Right cardiac atrium (tissue), 5 donors: ENCODE results near the gene SLC4A1. TPM values are rescaled to one million over a fixed set of nuclear protein-coding genes. Genes with fewer than 3 reads are reported as not detected.

ENCODE experiments used
- ATAC-seq, 2 donors: fragments of 200-7000 bp; cut with Tn5 transposase; one replicate each; pipeline versions ENCODE4 v1.8.0 to v1.9.1; 2020; ENCODE audit warnings: moderate library complexity in 2 of 2, mild to moderate bottlenecking in 1 of 2
- DNase-seq, 3 donors: peaks; one replicate each; pipeline ENCODE4 v3.0.0-alpha.2; 2020
- H3K27ac ChIP-seq: one replicate; pipeline ENCODE4 v1.5.1; 2013; ENCODE audit warnings: mild to moderate bottlenecking, low read length, control low read depth, moderate library complexity
- H3K27me3 ChIP-seq: one replicate; pipeline ENCODE4 v1.6.1; 2013; ENCODE audit not compliant: control insufficient read depth, insufficient read depth
- H3K4me1 ChIP-seq: one replicate; pipeline ENCODE4 v1.6.1; 2013; ENCODE audit warnings: low read length; ENCODE audit not compliant: control insufficient read depth, insufficient read depth
- H3K4me3 ChIP-seq: one replicate; pipeline ENCODE4 v1.5.1; 2013; ENCODE audit warnings: low read length, control low read depth
- H3K9me3 ChIP-seq: one replicate; pipeline ENCODE4 v1.6.1; 2013; ENCODE audit warnings: low read length; ENCODE audit not compliant: control insufficient read depth
- WGBS: extraction: QIAGEN DNeasy Blood & Tissue Kit; methylation state at CpG from one replicate; pipeline ENCODE4 v1.1.7; 2013; 5-methylcytosine and 5-hydroxymethylcytosine counted together
- intact Hi-C, 4 donors: fragments of 100-400 bp; cut with DNase I; formaldehyde crosslinking; loops; one replicate each; pipeline versions ENCODE4 v1.11.0 to v1.14.0; 2022 to 2023
- polyA plus RNA-seq: library from polyadenylated mRNA; stranded (reverse); fragments of 200-250 nt; gene quantifications from one replicate; pipeline ENCODE4 v1.2.3, GENCODE V29; 2013
- total RNA-seq, 4 donors: library from RNA; stranded (reverse); fragmentation: NEBNext Ultra II Directional; extraction: Animal tissue kit (Norgen Biotek cat#: 25700); gene quantifications; one replicate each; pipeline ENCODE4 v1.2.1, GENCODE V29; 2021
- donor health status: healthy with polysubstance abuse.
- donor health status: DM: no; HTN: yes; CAD: no.
- donor health status: DM: no; HTN: no; CAD: no.
- donor health status: DM: no; HTN: yes; CAD: no; lungs with severe emphysema.
- donor health status: DM: yes; HTN: yes; CAD: no.

The SLC4A1 gene
- total and polyA plus RNA-seq, 5 donors, result 0.16 to 0.72 (median 0.38) TPM; not detected in 1

DNA sequence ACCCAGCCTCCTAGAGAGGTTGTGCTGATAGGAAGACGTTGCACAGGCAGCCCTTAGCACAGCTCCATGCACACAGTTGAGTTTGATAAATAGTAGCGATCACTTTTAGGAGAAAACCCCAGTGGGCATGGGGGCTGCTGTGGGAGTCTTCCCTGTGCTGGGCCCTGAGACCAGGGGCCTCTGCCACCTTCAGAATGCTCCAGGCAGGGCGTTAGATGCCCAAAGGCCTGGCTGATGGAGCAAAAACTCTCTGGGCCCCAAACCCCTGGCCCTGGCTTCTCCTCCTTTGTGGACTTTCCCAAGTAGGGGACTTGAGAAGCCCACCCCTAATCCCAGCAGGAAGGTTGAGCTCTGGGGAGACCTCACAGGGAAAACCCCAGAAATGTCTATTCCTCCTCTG is 14.3 kb upstream of the SLC4A1 start:
- Histone ChIP-seq H3K4me3 (no peak overlapping the region), H3K4me1 (peaks cover 2% of the 10 kb centered on the region), H3K27ac (no peak overlapping the region), H3K27me3 (no peaks in the 10 kb centered on the region), H3K9me3 (no peaks in the 10 kb centered on the region)
- intact Hi-C loops, result no loop called here
- DNase-seq (no peak), ATAC-seq (no peak)
- 70% methylated on average over 3 of the region's 3 CpGs for WGBS

DNA sequence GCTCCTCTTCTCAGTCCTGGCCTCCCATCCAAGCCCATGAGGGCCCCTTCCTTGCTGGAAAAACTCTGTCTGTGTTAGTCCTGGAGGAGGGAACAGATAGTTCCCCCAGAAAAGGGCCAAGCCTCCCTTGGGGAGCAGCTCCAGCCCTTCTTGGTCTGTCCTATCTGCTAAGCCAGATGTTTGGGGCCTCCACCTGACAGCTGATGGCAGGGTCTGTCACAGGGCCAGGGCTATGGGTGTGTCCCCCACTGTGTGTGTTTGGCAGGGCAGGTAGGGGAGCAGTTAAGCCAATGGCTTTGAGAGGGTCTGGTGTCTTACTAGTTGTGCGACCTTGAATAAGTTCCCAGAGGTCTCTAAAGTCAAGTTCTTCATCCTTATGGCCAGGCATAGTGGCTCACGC is 13.6 kb upstream of the SLC4A1 start:
- Histone ChIP-seq H3K27me3 (no peaks in the 10 kb centered on the region), H3K4me3 (no peak overlapping the region), H3K4me1 (peaks cover 2% of the 10 kb centered on the region), H3K27ac (no peak overlapping the region), H3K9me3 (no peaks in the 10 kb centered on the region)
- WGBS, result 90% methylated on average over 2 of the region's 2 CpGs
- ATAC-seq (no peak), DNase-seq (no peak)
- intact Hi-C loops, result no loop called here

DNA sequence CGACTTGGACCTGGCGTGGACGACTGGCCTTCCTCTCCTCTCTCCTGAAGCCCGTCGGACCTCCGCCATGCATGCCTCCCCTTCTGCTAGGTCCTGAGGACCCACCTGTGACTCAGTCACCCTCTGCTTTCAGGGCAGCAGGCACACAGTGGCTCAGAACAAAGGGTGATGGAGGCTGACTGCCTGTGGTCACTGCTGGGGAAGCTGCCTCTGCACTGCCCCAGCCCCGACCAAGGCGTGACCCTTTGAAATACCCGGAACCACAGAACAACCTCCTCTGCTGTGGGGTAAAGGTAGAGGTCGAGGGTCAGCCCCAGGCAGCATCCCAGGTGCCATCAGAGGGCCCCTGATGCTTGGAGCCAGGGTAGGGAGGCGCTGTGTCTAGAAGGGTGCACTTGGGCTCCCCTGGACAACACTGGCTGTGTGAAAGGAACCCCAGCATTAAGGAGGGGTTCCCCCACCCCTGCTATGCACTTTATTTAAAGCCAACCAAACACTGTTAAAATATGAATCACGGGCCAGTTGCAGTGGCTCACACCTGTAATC is 12.5 kb upstream of the SLC4A1 start:
- peak in 1 of 3 donors; percentile 35 for DNase-seq
- WGBS, result 78% methylated on average over 12 of the region's 12 CpGs
- H3K27ac ChIP-seq, result no peak overlapping the region

DNA sequence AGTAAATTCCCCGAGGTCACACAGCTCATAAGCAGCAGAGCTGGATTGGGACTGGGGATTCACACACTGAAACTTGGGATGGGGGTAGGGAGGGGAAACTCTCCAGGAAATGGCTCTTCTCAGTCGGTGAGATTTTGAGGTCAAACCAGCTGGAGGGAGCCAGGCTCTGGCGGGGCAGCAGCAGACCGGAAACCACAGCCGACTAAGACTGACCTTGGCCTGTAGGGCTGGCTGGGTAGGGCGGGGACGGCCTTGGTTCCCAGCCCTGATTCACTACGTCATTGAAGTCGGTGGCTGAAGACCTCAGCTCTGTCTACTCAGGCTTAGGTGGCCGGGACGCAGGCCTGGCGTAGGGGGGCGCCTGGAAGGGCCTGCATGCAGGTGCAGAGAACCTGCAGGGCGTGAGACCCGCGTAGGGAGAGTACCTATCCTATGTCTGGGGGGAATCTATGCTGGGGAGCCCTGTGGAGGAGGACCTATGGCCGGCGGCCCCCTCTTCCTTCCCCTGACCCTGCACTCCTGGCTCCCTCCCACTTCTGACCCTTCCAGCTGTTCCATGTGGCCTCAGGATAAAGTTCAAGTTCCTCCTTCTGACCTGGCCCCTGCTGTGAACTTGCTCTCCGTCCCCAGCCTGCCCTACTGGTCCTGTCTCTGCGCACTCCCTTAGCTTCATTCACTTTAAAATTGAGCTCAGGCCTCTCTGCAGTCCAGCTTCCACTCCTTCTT is 11.9 kb upstream of the SLC4A1 start:
- DNase-seq, result peak; percentile 86 to 92 (median 91)
- Histone ChIP-seq H3K27me3 (no peaks in the 10 kb centered on the region), H3K9me3 (no peaks in the 10 kb centered on the region), H3K27ac (peak overlapping the region; percentile 31), H3K4me1 (peaks cover 2% of the 10 kb centered on the region), H3K4me3 (no peak overlapping the region)
- peak; percentile 96 to 99 for ATAC-seq
- intact Hi-C loops, result no loop called here
- 31% methylated on average over 20 of the region's 20 CpGs for WGBS

More for the DNA sequence above, 12.5 kb upstream of the SLC4A1 start:
- no peaks in the 10 kb centered on the region for H3K27me3 ChIP-seq
- no peaks in the 10 kb centered on the region for H3K9me3 ChIP-seq
- intact Hi-C loops, result no loop called here
- ATAC-seq, result peak; percentile 7 to 11
- H3K4me1 ChIP-seq, result peaks cover 2% of the 10 kb centered on the region
- no peak overlapping the region for H3K4me3 ChIP-seq

DNA sequence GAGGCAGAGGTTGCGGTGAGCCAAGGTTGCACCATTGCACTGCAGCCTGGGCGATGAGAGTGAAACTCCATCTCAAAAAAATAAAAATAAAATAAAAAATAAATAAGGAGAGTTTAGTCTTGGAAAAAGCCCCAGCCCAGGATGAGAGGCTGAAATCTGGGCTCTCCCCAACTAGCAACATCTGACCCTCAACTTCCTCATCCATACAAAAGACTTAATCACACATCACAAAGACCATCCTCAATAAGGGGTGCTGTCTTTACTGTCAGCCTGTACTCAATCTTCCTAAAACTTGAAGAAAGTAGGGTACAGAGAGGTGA is 11.4 kb upstream of the SLC4A1 start:
- no peak overlapping the region for H3K4me3 ChIP-seq
- no peak for ATAC-seq
- peaks cover 2% of the 10 kb centered on the region for H3K4me1 ChIP-seq
- intact Hi-C loops, result no loop called here
- H3K27me3 ChIP-seq, result no peaks in the 10 kb centered on the region
- WGBS, result 85% methylated on average over 2 of the region's 2 CpGs
- peak overlapping the region; percentile 31 for H3K27ac ChIP-seq
- no peak for DNase-seq
- H3K9me3 ChIP-seq, result no peaks in the 10 kb centered on the region

DNA sequence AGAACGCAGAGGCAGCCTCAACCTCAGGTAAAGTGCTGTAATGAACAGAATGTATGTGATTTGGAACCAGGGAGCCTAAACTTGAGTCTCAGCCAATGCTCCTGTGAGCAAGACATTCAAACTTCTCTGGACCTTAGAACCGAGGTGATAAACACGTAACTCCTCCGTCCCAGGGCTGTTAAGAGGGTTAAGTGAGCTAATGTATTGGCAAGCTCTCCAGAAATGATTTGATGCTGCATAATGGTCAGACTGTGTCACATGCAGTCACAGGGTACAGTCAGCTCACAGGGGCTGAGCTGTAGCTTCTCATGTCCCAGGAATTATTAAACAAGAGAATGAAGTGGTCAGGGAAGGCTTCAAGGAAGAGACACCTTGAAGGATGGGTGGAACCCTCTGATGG is 10.0 kb upstream of the SLC4A1 start:
- DNase-seq (no peak), ATAC-seq (no peak)
- peaks cover 2% of the 10 kb centered on the region for H3K4me1 ChIP-seq
- no peaks in the 10 kb centered on the region for H3K9me3 ChIP-seq
- H3K27me3 ChIP-seq, result no peaks in the 10 kb centered on the region
- no peak overlapping the region for H3K27ac ChIP-seq
- no peak overlapping the region for H3K4me3 ChIP-seq
- intact Hi-C loops, result no loop called here
- 73% methylated on average over 4 of the region's 4 CpGs for WGBS

DNA sequence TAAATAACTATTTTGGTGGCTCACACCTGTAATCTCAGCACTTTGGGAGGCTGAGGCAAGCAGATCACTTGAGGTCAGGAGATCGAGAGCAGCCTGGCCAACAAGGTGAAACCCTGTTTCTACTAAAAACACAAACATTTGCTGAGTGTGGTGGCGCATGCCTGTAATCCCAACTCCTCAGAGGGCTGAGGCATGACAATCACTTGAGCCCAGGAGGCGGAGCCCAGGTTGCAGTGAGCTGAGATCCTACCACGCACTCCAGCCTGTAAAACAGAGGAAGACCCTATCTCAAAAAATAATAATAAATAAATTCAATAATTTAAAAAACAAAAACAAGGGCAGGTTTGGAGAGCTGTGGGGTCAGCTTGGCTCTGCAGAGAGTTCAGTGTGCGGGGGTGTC is 5.7 kb upstream of the SLC4A1 start:
- H3K4me1 ChIP-seq, result no peaks in the 10 kb centered on the region
- H3K4me3 ChIP-seq, result no peak overlapping the region
- no peak overlapping the region for H3K27ac ChIP-seq
- H3K27me3 ChIP-seq, result no peaks in the 10 kb centered on the region
- intact Hi-C loops, result no loop called here
- WGBS, result 87% methylated on average over 5 of the region's 5 CpGs
- DNase-seq (peak in 1 of 3 donors; percentile 21), ATAC-seq (no peak)
- no peaks in the 10 kb centered on the region for H3K9me3 ChIP-seq

DNA sequence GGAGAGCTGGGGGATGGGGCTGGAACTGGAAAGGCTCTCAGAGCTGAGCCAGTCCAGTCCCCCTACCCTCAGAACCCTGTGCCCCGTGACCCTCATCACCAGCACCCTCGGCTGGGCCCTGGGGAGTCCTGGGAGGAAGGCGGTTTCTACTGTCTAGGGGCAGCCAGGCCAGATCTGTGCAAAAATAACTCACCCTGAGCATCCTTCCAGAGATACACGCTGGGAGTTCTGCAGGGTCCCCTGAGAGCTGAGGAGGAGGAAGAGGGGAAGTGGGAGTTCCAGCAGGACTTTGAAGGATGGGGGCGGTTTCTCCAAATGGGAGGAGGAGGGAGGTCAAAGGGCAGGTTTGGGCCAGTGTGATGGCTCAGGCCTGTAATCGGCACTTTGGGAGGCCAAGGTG is 5.0 kb upstream of the SLC4A1 start:
- Histone ChIP-seq H3K4me1 (no peaks in the 10 kb centered on the region), H3K27me3 (no peaks in the 10 kb centered on the region), H3K4me3 (no peak overlapping the region), H3K27ac (no peak overlapping the region), H3K9me3 (no peaks in the 10 kb centered on the region)
- WGBS, result 50% methylated on average over 6 of the region's 6 CpGs
- ATAC-seq, result peak; percentile 9 to 23
- intact Hi-C loops, result no loop called here
- DNase-seq, result peak in 1 of 3 donors; percentile 23

DNA sequence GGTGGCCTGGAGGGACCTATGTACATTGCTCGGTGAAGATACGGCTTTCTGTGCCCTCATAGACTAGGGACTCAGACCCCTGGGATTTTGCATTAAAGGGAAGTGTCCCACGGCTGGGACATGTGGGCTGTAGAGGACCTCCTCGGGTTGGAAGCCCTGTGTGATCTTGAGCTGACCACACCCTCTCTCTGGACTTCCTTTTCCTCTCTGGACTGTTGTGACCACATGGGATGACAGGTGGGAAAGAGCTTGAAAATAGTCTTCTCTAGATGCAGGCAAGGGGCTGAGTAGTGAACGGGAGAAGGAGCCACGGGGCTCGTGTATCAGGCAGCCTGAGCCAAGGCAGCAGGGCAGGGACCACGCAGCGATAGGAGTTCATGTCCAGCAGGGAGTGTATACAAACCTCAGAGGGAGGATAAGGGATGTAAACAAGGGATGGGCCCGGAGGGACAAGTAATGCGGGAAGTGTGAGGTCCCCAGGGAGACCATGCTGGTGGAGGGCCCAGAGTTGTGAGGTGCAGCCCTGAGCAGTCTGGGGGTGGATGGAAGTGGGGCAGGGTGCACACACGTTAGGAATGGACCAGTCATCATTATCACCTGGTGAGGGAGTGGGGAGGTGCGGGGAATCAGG is 4.5 kb upstream of the SLC4A1 start:
- WGBS, result 43% methylated on average over 13 of the region's 13 CpGs
- Histone ChIP-seq H3K27ac (no peak overlapping the region), H3K4me3 (no peak overlapping the region), H3K9me3 (no peaks in the 10 kb centered on the region), H3K4me1 (no peaks in the 10 kb centered on the region), H3K27me3 (no peaks in the 10 kb centered on the region)
- intact Hi-C loops, result no loop called here
- ATAC-seq (peak; percentile 35 to 40), DNase-seq (no peak)

DNA sequence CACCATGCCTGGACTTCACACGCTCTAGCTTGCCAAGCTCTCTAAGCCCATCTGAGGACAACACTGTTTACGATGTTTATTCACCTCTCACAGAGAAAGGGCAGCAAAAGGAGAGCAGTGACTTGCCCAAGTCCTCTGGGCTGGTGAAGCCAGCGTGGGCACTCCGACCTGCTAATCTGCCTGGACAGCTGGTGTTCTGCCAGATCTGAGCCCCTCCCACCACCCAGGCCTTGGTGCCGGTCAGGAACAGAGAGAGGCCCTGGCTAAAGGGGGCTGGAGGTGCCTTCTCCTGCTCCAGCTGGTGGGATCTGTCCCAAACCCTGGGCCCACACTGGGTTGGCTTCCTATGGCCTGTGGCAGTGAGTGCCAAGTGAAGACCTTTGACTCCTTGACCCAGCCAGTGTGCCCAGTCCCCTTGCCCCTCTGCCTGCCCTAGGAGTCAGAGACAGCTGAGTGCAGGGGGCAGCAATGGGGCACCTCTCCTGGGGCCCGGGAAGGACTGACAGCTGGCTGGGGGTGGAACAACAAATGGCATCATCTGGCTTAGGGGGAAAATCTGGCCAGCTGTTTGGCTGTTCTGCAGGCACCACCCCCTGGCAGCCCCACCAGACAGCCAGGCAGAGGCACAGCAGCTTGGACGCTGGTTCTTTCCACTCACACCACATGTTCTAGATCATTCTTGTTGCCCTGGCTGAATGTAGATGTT is 1.8 kb upstream of the SLC4A1 start:
- intact Hi-C loops, result no loop called here
- no peak overlapping the region for H3K27ac ChIP-seq

More for the DNA sequence above, 1.8 kb upstream of the SLC4A1 start:
- no peaks in the 10 kb centered on the region for H3K9me3 ChIP-seq
- ATAC-seq (peak in 1 of 2 donors; percentile 12), DNase-seq (no peak)
- 68% methylated on average over 7 of the region's 7 CpGs for WGBS
- no peaks in the 10 kb centered on the region for H3K27me3 ChIP-seq
- H3K4me1 ChIP-seq, result no peaks in the 10 kb centered on the region
- no peak overlapping the region for H3K4me3 ChIP-seq
